GM12875 (cell line): ENCODE results near the gene LIN7A.

Experiments used
- H3K4me3 ChIP-seq: one replicate; pipeline ENCODE4 v1.5.1; 2011; ENCODE audit warnings: low read depth, low read length, control low read depth
- TF ChIP-seq, protein P1 (sequence below): IDR thresholded peaks from 2 replicates; pipeline ENCODE4 v1.5.1; 2011; ENCODE audit warnings: low read depth, mild to moderate bottlenecking, control low read depth, inconsistent platforms, low read length, moderate library complexity, borderline replicate concordance; ENCODE audit not compliant: insufficient read depth

The LIN7A gene, protein sequence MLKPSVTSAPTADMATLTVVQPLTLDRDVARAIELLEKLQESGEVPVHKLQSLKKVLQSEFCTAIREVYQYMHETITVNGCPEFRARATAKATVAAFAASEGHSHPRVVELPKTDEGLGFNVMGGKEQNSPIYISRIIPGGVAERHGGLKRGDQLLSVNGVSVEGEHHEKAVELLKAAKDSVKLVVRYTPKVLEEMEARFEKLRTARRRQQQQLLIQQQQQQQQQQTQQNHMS

DNA sequence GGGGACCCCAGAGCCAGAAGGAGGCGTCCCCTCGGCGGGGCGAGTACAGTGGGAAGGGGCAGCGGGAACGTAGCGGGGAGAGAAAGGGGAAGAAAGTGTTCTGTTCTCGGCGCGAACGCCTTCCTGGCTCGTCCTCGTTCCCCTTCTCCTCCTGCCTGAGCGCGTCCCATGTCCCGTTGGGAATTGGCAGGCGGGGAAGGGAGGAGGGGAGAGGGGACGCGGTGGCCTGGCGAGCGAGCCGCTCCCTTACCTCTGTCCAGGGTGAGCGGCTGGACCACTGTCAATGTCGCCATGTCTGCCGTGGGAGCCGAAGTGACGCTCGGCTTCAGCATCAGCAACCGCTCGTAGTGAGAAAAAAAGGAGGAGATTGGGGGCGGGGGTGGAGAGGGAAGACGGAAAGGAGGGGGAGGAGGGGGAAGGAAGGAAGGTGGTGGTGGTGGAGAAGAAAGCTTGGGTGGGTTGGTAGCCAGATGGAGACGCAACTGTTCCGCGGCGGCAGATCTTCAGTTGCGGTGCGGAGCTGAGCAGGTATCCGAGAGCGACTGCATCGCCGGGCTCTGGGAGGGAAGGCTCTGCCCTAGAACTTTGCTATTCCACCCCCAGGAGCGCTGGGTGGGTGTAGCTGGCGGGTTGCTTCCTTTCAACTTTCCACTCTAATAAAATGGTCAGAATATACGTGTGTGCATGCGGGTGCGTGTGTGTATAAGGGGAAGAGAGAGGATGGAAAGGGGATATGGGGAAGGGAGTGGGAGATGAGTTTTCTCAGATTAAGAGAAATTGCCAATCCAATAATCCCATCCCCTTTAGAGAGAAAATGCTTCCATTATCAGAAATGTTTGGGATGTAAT is at the start of gene LIN7A:
TSS of gene LIN7A (minus strand) at position 544 of the 848 bp plus-strand sequence. CDS start at position 332, 212 bp downstream.
- H3K4me3 ChIP-seq: peak within 1 kb of the TSS; percentile 96
- TF ChIP-seq, protein P1, sequence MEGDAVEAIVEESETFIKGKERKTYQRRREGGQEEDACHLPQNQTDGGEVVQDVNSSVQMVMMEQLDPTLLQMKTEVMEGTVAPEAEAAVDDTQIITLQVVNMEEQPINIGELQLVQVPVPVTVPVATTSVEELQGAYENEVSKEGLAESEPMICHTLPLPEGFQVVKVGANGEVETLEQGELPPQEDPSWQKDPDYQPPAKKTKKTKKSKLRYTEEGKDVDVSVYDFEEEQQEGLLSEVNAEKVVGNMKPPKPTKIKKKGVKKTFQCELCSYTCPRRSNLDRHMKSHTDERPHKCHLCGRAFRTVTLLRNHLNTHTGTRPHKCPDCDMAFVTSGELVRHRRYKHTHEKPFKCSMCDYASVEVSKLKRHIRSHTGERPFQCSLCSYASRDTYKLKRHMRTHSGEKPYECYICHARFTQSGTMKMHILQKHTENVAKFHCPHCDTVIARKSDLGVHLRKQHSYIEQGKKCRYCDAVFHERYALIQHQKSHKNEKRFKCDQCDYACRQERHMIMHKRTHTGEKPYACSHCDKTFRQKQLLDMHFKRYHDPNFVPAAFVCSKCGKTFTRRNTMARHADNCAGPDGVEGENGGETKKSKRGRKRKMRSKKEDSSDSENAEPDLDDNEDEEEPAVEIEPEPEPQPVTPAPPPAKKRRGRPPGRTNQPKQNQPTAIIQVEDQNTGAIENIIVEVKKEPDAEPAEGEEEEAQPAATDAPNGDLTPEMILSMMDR: no peak

DNA sequence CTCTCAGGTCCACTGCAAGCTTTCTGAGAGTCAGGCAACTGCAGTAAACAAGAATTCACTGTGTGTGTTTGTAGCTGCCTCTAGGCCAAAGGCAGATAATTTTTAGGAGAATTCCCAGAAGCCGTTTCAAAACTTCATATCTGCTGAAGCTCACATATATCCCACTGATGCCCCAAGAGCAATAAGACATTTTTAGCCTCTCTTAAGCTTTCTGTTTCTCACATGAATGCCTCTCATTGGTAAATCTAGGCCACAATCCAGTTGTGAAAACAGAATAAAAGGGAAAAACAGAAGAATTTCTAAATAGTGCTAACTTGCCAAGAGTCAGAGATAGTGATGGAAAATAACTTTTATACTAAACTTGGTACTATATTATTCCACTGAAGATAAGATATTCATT is 48.5 kb upstream of the LIN7A start:
- TF ChIP-seq, protein P1: no peak
- no peak overlapping the region for H3K4me3 ChIP-seq

DNA sequence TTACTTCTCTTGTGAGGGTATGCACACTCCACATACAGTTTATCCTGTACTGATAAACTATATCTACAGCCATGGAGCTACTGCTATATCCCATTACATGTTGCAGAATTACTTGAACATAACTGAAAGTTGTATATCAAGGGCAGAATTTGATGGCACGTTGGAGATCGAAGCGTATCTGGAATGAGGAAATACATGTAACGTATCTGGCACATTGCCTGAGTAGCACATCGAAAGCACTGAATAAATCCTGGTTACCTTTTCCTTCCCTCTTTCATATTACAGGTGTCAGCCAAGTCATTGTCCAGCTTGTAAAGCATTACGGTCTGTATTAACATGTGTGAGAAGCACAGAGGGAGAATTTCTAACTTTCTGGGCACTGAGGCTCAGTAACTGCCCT is 42.1 kb upstream of the LIN7A start:
- no peak overlapping the region for H3K4me3 ChIP-seq

DNA sequence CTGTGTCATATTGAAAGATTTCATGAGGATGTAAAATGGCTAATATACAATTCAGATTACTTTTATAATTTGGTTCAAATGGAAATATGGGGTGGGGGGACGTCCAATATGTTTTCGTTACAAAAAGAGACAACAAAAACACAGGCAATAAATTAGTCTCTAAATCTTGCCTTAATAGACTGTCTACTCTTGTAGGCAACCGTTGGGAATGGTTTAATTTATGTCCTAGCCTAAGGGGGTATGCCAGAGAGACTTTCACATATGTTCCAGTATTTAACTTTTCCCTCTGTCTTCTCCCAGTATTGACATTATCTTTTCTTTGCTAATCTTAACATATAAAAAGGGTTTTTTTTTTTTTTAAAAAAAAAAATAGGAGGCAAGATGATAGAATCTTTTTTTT is 41.5 kb upstream of the LIN7A start:
- TF ChIP-seq, protein P1: no peak
- no peak overlapping the region for H3K4me3 ChIP-seq

More for the DNA sequence above, 42.1 kb upstream of the LIN7A start:
- TF ChIP-seq, protein P1: no peak

DNA sequence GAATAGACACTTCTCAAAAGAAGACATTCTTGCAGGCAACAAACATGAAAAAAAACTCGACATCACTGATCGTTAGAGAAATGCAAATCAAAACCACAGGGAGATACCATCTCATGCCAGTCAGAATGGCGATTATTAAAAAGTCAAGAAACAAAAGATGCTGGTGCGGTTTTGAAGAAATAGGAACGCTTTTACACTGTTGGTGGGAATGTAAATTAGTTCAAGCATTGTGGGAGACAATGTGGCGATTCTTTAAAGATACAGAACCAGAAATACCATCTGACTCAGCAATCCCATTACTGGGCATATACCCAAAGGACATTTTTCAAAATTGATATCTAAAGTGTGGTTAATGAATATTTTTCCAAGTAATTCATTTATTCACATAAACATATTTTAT is 39.6 kb upstream of the LIN7A start:
- no peak overlapping the region for H3K4me3 ChIP-seq
- TF ChIP-seq, protein P1: no peak

DNA sequence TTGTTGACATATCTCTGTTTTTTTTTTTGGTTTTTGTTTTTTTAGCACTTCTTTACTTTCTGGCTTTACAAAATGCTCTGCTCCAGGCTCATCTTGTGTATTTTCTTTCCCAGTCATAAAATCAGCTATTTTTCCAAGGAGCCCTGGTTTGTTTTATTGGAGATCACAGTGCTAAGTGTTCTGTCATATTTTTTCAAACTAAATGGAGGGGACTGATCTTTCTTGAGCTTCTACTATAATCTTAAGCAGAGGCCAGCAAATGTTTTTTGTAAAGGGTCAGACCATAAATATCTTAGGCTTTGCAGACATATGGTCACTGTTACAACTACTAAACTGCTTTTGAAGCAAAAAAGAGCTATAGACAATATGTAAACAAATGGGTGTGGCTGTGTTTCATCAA is 30.6 kb upstream of the LIN7A start:
- H3K4me3 ChIP-seq: no peak overlapping the region
- TF ChIP-seq, protein P1: no peak
